ENCODE results near the gene ZNF221.
"Not testable (repeated sequence)": the region's sequence is repeated elsewhere in the genome, so short reads cannot be mapped to it uniquely, and the experiment has no call there.

Gene ZNF221

GRCh38 chr19:43949803-43950202, 1.2 kb upstream of the ZNF221 start:
- intact Hi-C loops (cut with DNase I); DNase-seq: not testable (repeated sequence)

DNA sequence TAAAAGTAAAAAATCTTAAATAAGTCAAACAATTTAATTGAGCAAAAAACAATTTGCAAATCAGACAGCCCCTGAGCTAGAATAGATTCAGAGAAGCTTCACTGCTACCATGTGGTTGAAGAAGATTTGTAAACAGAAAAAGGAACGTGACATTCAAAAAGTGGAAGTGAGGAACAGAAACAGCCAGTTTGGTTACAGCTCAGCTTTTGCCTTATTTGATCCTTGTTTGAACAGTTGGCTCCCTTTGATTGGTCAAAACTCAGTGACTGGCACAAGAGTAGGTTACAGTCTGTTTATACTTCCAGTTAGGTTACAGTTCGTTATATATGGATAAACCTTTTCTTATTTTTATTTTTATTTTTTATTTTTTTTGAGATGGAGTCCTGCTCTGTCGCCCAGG, 5.8 kb downstream of the ZNF221 start:
- no peak for DNase-seq
- intact Hi-C loops (cut with DNase I): no loop called here

DNA sequence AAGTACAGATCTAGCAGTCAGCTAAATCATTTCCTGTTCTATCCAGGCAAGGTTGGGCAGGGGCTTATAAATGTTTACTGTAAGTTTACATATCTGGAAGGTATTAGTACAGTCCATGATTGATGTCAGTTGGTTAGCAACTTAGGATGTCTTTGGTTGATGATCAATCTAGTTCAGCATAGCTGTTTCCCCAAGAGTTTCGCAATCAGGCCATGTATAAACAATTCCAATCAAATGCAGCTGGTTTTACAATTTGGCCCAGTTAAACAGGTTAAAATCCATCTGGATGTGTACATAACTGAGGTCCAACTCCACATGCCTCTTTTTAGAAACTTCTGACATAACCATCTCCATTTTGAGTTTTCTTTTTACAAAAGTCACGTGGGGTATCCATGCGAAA, 6.9 kb downstream of the ZNF221 start:
- intact Hi-C loops (cut with DNase I): no loop called here
- no peak for DNase-seq

DNA sequence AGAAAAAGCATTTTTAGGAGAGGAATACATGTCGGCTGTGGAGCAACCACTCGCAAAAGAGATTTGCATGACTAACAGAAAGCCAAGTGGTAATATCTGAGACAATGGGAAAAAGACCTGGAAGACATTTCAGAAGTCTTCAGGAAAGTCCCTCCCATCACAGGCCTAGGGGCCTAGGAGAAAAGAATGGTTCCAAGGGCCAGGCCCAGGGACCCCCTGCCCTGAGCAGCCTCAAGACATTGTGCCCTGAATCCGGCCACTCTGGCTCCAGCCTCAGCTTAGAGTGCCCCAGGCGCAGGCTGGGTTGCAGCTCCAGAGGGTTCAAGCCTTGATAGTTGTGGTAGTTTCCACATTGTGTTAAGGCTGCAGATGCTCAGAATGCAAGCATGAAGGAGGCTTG, 9.4 kb downstream of the ZNF221 start:
- DNase-seq: peak in 2 of 10 donors; percentile 38 to 53
- intact Hi-C loops (cut with DNase I): no loop called here

- intact Hi-C loops (cut with DNase I): no loop called here
- DNase-seq: no peak
These were observed 15.2 kb downstream of the ZNF221 start for GRCh38 chr19:43966079-43966694.

- intact Hi-C loops (cut with DNase I): no loop called here
- no peak for DNase-seq
These were observed 25.7 kb downstream of the ZNF221 start for GRCh38 chr19:43976732-43977131.

DNA sequence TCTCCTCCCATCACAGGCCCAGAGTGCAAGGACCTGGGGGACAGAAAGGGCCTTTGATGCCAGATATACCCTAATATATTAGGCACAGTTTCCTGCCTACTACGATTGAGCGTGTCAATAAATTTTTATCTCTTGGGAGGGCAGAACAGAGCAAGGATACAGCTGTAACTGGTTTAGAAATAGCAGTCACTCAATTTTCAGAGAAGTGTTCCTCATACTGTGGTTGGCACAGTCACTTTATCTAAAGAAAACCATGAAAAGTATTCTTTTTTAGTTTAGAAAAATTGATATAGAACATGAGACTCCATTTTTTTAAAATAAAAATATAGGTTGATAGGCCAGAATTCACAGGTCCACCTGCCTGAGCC, 32.5 kb downstream of the ZNF221 start:
- DNase-seq: no peak

DNA sequence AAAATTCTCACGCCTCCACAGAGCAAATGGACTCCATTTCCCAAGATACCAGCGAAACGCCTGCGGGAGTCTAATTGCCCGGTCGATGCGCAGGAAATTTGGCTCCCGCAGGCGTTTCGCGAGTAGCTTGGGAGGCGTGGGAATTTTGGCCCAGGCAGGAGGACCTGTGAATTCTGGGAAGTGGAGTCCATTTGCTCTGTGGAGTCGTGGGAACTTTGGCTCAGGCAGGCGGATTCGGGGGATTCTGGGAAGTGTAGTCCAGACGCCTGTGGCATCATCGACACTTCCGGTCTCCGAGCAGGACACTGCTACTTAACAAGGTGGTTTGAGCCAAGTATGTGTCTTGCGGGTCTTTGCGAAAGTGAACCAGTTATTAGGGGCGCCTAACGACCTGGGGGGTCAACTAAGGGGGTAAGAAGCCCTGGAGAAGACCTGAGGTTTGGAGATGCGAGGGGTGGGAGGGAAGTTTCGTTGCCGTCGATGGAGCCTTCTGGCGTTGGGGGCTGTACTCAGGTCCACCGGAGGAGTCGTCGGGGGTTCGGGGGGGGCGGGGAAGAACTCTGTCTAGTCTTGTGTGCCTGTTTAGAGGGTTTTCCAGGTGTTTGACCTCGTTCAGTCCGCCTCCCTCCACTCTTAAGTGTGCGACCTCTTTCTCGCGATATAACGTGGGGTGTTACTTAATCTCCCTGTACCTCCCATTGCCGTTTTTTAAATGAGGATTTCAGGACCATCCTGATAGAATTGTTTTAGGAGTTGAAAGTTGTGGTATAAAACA, 33.1 kb downstream of the ZNF221 start, which contains the start of gene ZNF155:
Gene ZNF155 (plus strand): TSS at position 277 of the 775 bp plus-strand sequence. CDS start 4,356 bp downstream, outside the sequence.
- intact Hi-C loops (cut with DNase I): loop anchor here (1.0 to 10.0 kb wide), 5 partner anchors 18 to 67 kb away; partner anchors contain the start of genes ZNF221, ZNF222, ZNF230 and ZNF45

More for the DNA sequence above, 32.5 kb downstream of the ZNF221 start:
- intact Hi-C loops (cut with DNase I): loop anchor here (1.0 to 10.0 kb wide), 2 partner anchors 42 to 49 kb away; partner anchors contain the start of genes ZNF222 and ZNF45

GRCh38 chr19:43984687-43985000, 33.6 kb downstream of the ZNF221 start:
- DNase-seq: peak in 1 of 10 donors; percentile 64
- intact Hi-C loops (cut with DNase I): loop anchor here (1.0 to 10.0 kb wide), 4 partner anchors 18 to 67 kb away; partner anchors contain the start of genes ZNF221, ZNF230 and ZNF45

More for the DNA sequence above, 33.1 kb downstream of the ZNF221 start, which contains the start of gene ZNF155:
- peak; percentile 87 to 98 (median 93) for DNase-seq

DNA sequence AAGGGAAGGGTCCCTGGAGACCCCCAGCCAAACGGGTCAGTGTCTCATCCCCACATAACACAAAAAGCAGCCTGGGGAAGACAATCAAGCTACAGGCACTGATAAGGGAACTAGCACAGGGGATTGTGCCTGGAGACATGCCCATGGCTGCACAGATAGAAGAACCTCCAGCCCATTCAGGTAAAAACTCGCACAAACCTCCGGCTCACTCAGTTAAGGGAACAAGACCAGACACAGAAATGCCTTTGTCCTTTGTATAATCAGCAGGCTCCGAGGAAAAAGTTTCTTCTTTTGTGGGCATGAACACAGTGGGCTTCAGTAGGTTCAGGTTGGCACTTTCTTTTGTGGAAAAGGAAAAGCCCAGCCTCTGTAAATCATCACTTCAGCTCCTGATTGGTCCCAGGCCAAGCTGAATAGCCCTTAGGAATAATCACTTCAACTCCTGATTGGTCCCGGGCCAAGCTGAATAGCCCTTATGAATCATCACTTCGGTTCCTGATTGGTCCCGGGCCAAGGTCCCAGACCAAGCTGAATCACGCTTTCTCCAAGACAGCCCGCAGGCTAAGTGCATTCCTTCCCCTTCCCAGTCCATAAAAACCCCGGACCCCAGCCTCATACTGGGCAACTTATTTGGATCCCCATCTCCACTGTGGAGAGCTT, 46.7 kb downstream of the ZNF221 start:
- intact Hi-C loops (cut with DNase I): no loop called here
- no peak for DNase-seq

DNA sequence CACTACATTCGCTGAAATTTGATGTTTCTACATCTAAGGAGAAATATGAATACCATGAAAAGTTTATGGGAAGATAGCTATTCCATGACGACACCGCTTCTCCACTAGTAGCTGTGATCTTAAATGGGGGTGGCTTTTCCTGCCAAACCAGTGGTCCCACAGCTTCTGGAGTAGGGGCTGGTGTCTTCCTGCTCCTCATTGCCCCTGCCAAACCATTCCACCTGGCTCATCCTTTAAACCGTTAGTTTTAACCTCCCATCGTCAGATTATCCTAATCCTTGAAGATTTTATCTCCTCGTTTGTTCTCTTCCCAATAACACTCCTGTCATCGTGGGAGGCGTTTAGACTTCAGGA, 51.2 kb downstream of the ZNF221 start:
- no peak for DNase-seq
- intact Hi-C loops (cut with DNase I): loop anchor here (1.0 to 5.0 kb wide), 7 partner anchors 18 to 305 kb away; partner anchors contain the start of genes ZNF155, ZNF221, ZNF222 and ZNF225

DNA sequence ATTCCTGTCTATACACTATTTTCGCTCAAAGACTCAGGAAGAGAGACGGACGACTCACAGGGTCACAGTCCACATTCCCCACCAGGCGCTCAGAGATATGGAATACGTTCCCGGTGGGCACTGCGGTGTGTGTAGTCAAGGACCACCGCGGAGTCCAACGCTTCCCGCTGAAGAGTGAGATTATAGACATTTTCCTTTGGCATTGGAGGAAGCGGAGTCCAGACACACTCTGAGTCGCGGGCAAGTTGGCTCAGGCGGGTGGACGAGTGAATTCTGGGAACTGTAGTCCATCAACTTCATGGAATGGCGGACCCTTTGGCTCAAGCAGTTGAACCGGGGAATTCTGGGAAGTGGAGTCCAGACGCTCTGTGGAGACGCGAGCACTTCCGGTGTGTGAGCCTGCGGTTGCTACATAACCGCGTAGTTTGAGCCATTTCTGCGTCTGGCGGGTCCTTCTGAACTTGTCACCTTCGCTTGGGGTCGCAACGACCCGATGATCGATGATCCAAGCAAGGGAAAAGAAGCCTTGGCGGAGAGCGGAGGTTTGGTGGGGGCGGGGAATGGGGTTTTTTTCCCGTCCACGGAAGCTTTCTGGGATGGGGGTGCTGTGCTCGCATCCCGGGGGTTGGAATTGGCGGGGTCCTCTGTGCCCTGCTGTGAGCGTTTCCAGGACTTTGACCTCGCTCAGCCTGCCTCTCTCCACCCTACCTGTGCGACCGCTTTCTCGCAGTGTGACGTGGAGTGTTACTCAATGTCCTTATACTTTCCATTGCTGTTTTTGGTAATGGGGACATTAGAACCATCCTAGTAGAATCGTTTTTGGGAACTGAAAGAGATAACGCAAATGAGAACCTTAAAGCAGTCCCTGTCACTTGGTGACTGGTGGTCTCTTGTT, 51.8 kb downstream of the ZNF221 start, which contains the start of gene ZNF230:
Gene ZNF230 (plus strand): TSS at position 392 of the 895 bp plus-strand sequence. CDS start 4,122 bp downstream, outside the sequence.
- peak; percentile 84 to 98 (median 92) for DNase-seq
- intact Hi-C loops (cut with DNase I): loop anchor here (1.0 to 5.0 kb wide), 7 partner anchors 19 to 304 kb away; partner anchors contain the start of genes ZNF155, ZNF221, ZNF222 and ZNF225

DNA sequence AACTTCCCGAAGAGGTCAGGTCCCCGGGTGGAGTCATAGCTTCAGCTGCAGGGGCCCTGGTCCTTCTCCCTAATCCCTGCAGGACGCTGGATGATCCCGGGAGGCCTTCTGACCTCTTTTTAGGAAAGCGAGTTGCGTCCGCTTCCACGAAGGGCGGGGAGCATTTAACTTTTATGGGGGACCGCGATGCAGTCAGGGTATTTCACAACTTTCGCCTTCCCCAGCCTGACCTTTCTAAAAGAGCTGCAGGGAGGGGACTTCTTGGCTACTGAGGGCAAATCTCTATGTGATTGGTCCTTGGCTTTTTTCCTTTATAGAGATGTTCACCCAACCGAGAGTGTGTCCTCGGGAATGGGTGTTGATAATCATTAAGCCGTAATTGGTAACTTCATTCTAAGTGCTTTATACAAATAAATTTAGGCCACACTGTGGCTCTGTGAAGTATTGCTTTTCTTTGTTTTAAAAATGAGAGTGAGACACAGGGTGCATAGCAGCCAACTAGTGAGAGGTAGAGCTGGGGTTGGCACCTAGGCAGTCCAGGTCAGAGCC, 52.5 kb downstream of the ZNF221 start:
- peak in 1 of 10 donors; percentile 59 for DNase-seq
- intact Hi-C loops (cut with DNase I): loop anchor here (2.0 to 5.0 kb wide), 3 partner anchors 21 to 304 kb away; partner anchors contain the start of genes ZNF222, ZNF235 and ZNF284

DNA sequence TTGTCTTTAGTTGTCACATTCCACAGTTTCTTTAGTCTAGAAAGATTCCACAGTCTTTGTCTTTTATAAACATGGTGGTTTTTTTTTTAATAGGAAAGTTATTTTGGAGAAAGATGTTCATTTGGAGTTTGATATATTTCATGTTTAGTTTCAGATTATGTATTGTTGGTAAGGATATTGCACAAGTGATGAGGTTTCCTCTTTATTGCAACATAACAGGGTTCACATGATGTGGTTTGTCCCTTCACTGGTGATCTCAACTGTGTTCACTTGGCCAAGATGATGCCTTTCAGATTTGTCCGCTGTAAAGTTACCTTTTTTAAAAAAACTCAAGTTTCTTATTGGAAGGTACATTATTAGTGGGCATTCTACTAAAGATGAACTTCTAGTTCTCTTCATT, 54.9 kb downstream of the ZNF221 start:
- intact Hi-C loops (cut with DNase I): no loop called here
- DNase-seq: no peak

GRCh38 chr19:44007473-44007872, 56.4 kb downstream of the ZNF221 start:
- intact Hi-C loops (cut with DNase I): no loop called here
- DNase-seq: no peak

DNA sequence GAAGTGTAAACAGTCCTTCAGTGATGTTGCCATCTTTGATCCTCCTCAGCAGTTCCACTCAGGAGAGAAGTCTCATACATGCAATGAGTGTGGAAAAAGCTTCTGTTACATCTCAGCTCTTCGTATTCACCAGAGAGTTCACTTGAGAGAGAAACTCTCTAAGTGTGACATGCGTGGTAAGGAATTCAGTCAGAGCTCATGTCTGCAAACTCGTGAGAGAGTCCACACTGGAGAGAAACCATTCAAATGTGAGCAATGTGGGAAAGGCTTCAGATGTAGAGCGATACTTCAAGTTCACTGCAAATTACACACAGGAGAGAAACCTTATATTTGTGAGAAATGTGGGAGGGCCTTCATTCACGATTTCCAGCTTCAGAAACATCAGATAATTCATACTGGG, 59.4 kb downstream of the ZNF221 start:
- no peak for DNase-seq
- intact Hi-C loops (cut with DNase I): no loop called here

Measured in posterior cingulate gyrus (tissue), 11 donors.